Activated naive CD4-positive, alpha-beta T cell treated with anti-CD3 and anti-CD28 coated beads for 36 hours (primary cell): ENCODE measurements around the gene GAS7. TPM values are rescaled to one million over a fixed set of nuclear protein-coding genes. Genes with fewer than 3 reads are reported as not detected.

Experiments
- CTCF ChIA-PET: fragments of 350-600 bp; sonication (Branson Sonifier 250); formaldehyde crosslinking; loops from one replicate; lab custom pipeline; 2021; ENCODE audit warnings: antibody characterized with exemption; lab: Charles Lee
- DNase-seq: peaks from one replicate; pipeline ENCODE4 v3.0.0-alpha.2; 2020
- H3K27ac Mint-ChIP-seq: one replicate; pipeline ENCODE4 v1.8.0; 2021; ENCODE audit warnings: mild to moderate bottlenecking, mixed read lengths
- H3K27me3 Mint-ChIP-seq: one replicate; pipeline ENCODE4 v1.8.0; 2021; ENCODE audit warnings: low read depth, mixed read lengths
- H3K36me3 Mint-ChIP-seq: one replicate; pipeline ENCODE4 v1.8.0; 2021; ENCODE audit warnings: low read depth, mixed read lengths
- H3K4me1 Mint-ChIP-seq: one replicate; pipeline ENCODE4 v1.8.0; 2021; ENCODE audit warnings: low read depth, mixed read lengths
- H3K4me3 Mint-ChIP-seq: one replicate; pipeline ENCODE4 v1.8.0; 2021; ENCODE audit warnings: mild to moderate bottlenecking, moderate library complexity, mixed read lengths
- H3K9me3 Mint-ChIP-seq: one replicate; pipeline ENCODE4 v1.8.0; 2021; ENCODE audit warnings: mixed read lengths
- intact Hi-C: fragments of 100-400 bp; cut with micrococcal nuclease; formaldehyde crosslinking; loops from one replicate; pipeline ENCODE4 v1.15.1; 2023
- total RNA-seq, 2 experiments: library from RNA; stranded (reverse); gene quantifications; one replicate each; pipeline ENCODE4 v1.2.3, GENCODE V29; 2021

The GAS7 gene
- total RNA-seq: under 1 TPM; 0.31 to 0.52 TPM

DNA sequence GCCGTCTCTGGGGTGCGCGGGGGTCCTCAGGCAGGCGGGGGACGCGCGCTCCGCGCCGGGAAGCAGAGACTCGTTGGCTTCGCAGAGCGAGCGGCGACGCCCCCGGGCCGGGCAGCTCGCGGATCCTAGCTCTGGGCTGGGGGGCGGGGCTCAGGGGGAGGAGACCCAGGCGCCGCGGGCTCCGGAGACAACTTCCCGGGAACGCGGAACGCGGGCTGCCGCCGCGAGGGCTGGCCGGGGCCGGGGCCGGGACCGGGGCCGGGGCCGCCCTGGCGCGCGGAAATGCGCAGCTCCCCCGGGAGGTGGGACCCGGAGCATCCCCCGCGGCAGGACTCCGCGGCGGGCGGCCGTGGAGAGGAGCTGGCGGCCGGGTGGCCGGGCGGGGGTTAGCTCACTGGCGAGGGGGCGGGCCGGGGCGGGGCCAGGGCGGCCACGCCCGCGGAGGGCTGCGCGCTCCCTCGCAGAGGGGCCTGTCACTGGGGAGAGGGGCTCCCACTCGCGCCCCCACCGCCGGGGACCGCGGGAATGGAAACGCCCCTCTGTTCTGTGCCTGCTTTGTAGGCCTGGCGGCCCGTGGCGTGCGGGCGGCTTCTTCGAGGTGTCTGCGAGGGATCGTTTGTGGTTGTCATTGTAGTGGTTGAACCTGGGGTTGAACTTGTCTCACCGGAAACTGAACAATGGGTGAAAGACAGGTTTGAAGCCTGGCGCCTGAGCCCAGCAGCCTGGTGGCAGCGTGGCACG, at the start of gene GAS7:
TSS of gene GAS7 (minus strand) at position 98 of the 741 bp plus-strand sequence.
- H3K9me3 Mint-ChIP-seq: peaks cover 15% of the 10 kb centered on the region
- CTCF ChIA-PET: no interaction called here
- peak within 1 kb of the TSS; percentile 44 for H3K4me3 Mint-ChIP-seq
- H3K27me3 Mint-ChIP-seq: peaks cover 29% of the 10 kb centered on the region
- intact Hi-C loops: no loop called here
- peak; percentile 16 for DNase-seq
- peaks cover 1% of the 10 kb centered on the region for H3K36me3 Mint-ChIP-seq
- no peak within 1 kb of the TSS for H3K27ac Mint-ChIP-seq
- peaks cover 4% of the 10 kb centered on the region for H3K4me1 Mint-ChIP-seq

GRCh38 chr17:10247810-10248209, 49.4 kb upstream of the GAS7 start:
- intact Hi-C loops: no loop called here
- H3K36me3 Mint-ChIP-seq: no peaks in the 10 kb centered on the region
- peaks cover 4% of the 10 kb centered on the region for H3K27me3 Mint-ChIP-seq
- no peak overlapping the region for H3K27ac Mint-ChIP-seq
- DNase-seq: no peak
- no peak overlapping the region for H3K4me3 Mint-ChIP-seq
- no peaks in the 10 kb centered on the region for H3K9me3 Mint-ChIP-seq
- CTCF ChIA-PET: interaction anchor here (0.9 kb wide), 1 partner anchor 10 kb away, joined by 4 read pairs; no protein-coding TSS in a partner anchor
- no peaks in the 10 kb centered on the region for H3K4me1 Mint-ChIP-seq

DNA sequence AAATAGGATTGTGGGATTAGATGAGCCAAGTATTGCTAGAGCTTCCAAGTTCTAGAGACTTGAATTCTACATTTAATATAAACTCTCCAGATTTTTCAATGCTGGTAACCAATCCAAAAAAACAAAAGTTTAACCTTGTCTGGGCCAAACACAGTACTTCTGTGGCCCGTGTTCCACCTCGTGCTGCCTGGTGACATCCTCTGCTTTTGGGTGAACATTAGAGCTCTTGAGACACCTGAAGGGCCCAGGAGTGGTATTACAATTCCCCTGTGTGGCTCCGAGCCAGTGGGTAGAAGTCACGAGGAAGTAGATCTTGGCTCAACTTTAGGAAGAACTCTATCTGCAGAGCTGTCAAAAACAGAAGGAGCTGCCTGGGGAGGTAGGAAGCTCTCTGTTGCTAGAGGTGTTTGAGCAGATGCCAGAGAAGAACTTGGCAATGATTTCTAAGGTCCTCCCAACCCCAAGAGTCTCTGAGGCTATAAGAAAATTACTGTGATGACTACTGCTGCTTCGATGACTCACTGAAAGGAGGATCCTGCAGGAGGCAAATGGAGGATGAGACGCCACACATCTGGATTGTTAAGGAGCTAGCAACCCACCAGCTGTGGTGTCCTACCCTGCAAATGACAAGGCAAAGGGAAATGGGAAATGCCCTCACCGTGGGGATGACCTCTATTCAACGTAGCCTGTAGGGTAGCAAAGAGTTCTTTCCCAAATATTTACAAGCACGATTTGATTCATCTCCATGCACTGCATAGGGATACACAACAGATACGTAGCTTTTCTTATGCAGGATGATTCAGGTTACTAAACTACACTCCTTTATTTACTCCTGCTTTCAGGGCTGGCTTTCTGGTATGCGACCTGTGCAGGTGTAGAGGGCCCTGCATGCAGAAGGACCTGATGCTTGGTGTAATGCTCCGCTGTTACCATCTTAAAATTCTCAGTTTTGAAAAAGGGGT, 45.8 kb upstream of the GAS7 start:
- CTCF ChIA-PET: interaction anchor here (0.6 kb wide), 1 partner anchor 500 kb away, joined by 3 read pairs; no protein-coding TSS in a partner anchor
- intact Hi-C loops: no loop called here
- Mint-ChIP-seq H3K36me3 (no peaks in the 10 kb centered on the region), H3K4me3 (no peak overlapping the region), H3K27me3 (no peaks in the 10 kb centered on the region), H3K4me1 (no peaks in the 10 kb centered on the region), H3K27ac (no peak overlapping the region), H3K9me3 (peaks cover 6% of the 10 kb centered on the region)
- no peak for DNase-seq

DNA sequence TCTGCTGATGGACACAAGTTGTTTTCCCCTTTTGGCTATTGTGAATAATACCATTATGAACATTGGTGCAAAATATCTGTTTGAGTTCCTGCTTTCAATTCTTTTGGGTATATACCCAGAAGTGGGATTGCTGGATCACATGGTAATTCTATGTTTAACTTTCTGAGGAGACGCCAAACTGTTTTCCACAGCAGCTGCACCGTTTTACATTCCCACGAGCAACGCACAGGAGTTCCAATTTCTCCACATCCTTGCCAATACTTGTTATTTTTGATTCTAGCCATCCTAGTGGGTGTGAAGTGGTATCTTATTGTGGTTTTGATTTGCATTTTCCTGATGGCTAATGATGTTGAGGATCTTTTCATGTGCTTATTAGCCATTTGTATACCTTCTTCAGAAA, 43.4 kb upstream of the GAS7 start:
- CTCF ChIA-PET: no interaction called here
- no peak for DNase-seq
- no peak overlapping the region for H3K4me3 Mint-ChIP-seq
- peaks cover 6% of the 10 kb centered on the region for H3K9me3 Mint-ChIP-seq
- H3K27ac Mint-ChIP-seq: no peak overlapping the region
- H3K27me3 Mint-ChIP-seq: no peaks in the 10 kb centered on the region
- no peaks in the 10 kb centered on the region for H3K36me3 Mint-ChIP-seq
- no peaks in the 10 kb centered on the region for H3K4me1 Mint-ChIP-seq
- intact Hi-C loops: no loop called here

DNA sequence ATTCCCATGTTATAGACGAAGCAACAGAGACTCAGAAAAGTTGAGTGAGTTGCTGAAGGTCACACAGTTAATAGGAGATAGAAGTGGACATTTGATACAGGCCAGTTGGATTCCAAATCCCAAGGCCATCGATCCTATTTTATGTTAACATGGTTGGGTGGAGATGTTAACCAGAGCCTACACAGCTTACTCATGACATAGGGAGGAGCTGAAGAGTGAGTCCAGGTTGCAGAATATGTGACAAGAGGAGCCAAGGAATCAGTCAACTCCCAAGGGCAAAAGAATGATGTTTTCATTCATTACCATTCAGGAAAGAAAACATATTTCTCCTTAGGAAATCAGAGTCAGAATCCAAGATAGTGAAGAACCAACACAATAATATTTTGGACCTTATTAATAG, 40.3 kb upstream of the GAS7 start:
- CTCF ChIA-PET: interaction anchor here (1.0 to 1.5 kb wide), 2 partner anchors 12 to 16 kb away, joined by 3 read pairs; no protein-coding TSS in a partner anchor
- peaks cover 6% of the 10 kb centered on the region for H3K9me3 Mint-ChIP-seq
- intact Hi-C loops: no loop called here
- no peak overlapping the region for H3K4me3 Mint-ChIP-seq
- DNase-seq: no peak
- no peaks in the 10 kb centered on the region for H3K27me3 Mint-ChIP-seq
- H3K4me1 Mint-ChIP-seq: no peaks in the 10 kb centered on the region
- no peak overlapping the region for H3K27ac Mint-ChIP-seq
- H3K36me3 Mint-ChIP-seq: no peaks in the 10 kb centered on the region

DNA sequence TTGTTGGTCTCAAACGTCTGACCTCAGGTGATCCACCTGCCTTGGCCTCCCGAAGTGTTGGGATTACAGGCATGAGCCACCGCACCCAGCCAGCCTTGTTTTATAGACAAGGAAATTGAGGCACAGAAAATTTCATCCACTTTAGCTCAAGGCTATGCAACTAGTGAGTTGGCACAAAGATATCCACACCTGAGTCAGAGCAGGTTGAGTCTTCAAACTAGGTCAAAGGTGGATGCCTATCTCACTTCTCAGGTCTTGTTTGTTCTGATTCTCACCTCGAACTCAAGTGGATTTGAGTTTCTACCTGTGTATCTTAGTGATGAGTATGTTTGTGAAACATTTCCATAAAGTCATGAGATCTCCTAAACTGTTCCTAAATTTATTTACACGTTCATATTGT, 35.6 kb upstream of the GAS7 start:
- Mint-ChIP-seq H3K36me3 (no peaks in the 10 kb centered on the region), H3K27ac (no peak overlapping the region), H3K4me3 (no peak overlapping the region), H3K4me1 (no peaks in the 10 kb centered on the region), H3K27me3 (no peaks in the 10 kb centered on the region), H3K9me3 (no peaks in the 10 kb centered on the region)
- DNase-seq: no peak
- CTCF ChIA-PET: no interaction called here
- intact Hi-C loops: no loop called here

GRCh38 chr17:10233161-10233560, 34.8 kb upstream of the GAS7 start:
- intact Hi-C loops: no loop called here
- CTCF ChIA-PET: no interaction called here
- no peak overlapping the region for H3K4me3 Mint-ChIP-seq
- DNase-seq: no peak
- no peaks in the 10 kb centered on the region for H3K27me3 Mint-ChIP-seq
- H3K9me3 Mint-ChIP-seq: no peaks in the 10 kb centered on the region
- H3K36me3 Mint-ChIP-seq: no peaks in the 10 kb centered on the region
- no peaks in the 10 kb centered on the region for H3K4me1 Mint-ChIP-seq
- H3K27ac Mint-ChIP-seq: no peak overlapping the region

DNA sequence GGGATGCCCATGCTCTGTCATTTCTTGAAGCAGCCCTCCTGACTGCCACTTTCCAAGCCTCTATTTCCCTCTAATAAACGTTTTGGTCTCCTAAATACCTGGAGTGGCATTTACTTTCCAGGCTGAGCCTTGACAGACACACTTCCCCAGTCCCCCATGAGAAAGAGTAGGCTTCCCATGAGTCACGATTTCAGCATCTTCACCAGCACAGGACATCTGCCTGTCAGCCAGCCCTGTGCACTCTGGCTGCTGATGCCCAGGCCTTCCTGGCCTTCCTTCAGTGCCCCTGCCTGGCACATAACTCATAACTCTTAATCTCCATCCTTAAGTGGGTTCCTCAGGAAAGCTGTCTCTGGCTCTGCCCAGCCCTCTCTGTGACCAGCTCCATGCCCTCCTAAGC, 30.8 kb upstream of the GAS7 start:
- Mint-ChIP-seq H3K4me1 (no peaks in the 10 kb centered on the region), H3K4me3 (no peak overlapping the region), H3K27ac (no peak overlapping the region), H3K36me3 (no peaks in the 10 kb centered on the region), H3K9me3 (peaks cover 4% of the 10 kb centered on the region), H3K27me3 (no peaks in the 10 kb centered on the region)
- CTCF ChIA-PET: no interaction called here
- no peak for DNase-seq
- intact Hi-C loops: loop anchor here (5.0 kb wide), 2 partner anchors 112 to 262 kb away; no protein-coding TSS in a partner anchor

DNA sequence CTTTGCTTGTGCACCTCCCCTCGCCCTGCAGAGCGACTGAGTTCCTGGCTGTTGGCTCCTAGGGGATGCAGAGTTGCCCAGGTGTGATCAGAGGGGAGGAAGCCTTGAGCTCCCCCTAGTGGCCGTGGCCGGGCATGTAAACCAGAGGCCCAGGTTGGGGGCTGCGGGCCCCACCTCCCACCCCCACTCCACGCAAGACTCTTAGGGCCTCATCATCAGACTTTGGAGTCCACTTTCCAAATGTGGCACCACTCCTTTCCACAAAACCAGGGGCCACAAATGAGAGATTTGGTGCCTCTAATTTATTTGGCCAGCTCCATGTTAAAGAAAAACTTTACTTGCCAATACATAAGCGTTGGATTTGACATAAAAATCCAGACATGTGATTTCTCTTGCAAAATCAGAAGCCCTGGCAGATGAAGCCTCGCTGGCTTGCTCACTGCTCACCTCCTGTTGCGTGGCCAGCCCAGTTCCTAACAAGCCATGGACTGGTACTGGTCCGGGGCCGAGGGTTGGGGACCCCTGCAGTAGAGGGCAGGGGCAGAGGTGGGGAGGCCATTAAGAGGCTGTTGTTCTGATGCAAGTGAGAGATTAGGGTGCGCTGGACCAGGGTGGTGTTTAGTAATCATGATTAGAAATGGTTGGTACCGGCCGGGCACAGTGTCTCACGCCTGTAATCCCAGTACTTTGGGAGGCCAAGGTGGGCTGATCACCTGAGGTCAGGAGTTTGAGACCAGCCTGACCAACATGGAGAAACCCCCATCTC, 28.7 kb upstream of the GAS7 start:
- peak; percentile 52 for DNase-seq
- no peaks in the 10 kb centered on the region for H3K36me3 Mint-ChIP-seq
- CTCF ChIA-PET: interaction anchor here (0.6 to 1.4 kb wide), 8 partner anchors 11 to 390 kb away, joined by 3 to 5 read pairs (median 3); no protein-coding TSS in a partner anchor
- H3K27ac Mint-ChIP-seq: no peak overlapping the region
- H3K4me3 Mint-ChIP-seq: no peak overlapping the region
- H3K4me1 Mint-ChIP-seq: no peaks in the 10 kb centered on the region
- H3K27me3 Mint-ChIP-seq: no peaks in the 10 kb centered on the region
- intact Hi-C loops: loop anchor here (1.0 to 5.0 kb wide), 3 partner anchors 110 to 302 kb away; no protein-coding TSS in a partner anchor
- H3K9me3 Mint-ChIP-seq: peaks cover 5% of the 10 kb centered on the region

GRCh38 chr17:10224582-10225195, 26.3 kb upstream of the GAS7 start:
- CTCF ChIA-PET: no interaction called here
- Mint-ChIP-seq H3K4me1 (no peaks in the 10 kb centered on the region), H3K4me3 (no peak overlapping the region), H3K9me3 (peaks cover 10% of the 10 kb centered on the region), H3K27ac (no peak overlapping the region), H3K27me3 (no peaks in the 10 kb centered on the region), H3K36me3 (no peaks in the 10 kb centered on the region)
- intact Hi-C loops: loop anchor here (5.0 kb wide), 2 partner anchors 107 to 257 kb away; no protein-coding TSS in a partner anchor
- no peak for DNase-seq

GRCh38 chr17:10219193-10219592, 20.8 kb upstream of the GAS7 start:
- no peaks in the 10 kb centered on the region for H3K27me3 Mint-ChIP-seq
- intact Hi-C loops: no loop called here
- CTCF ChIA-PET: no interaction called here
- peaks cover 18% of the 10 kb centered on the region for H3K9me3 Mint-ChIP-seq
- no peak for DNase-seq
- no peak overlapping the region for H3K4me3 Mint-ChIP-seq
- no peaks in the 10 kb centered on the region for H3K36me3 Mint-ChIP-seq
- H3K4me1 Mint-ChIP-seq: no peaks in the 10 kb centered on the region
- no peak overlapping the region for H3K27ac Mint-ChIP-seq
